H9 (cell line): ENCODE data around the gene RBM8A. TPM values are rescaled to one million over a fixed set of nuclear protein-coding genes. Genes with fewer than 3 reads are reported as not detected.

Experiments used
- DNase-seq: peaks from one replicate; pipeline ENCODE4 v3.0.0-alpha.2; 2017
- H2AFZ ChIP-seq: one replicate; pipeline ENCODE4 v1.6.1; 2013; ENCODE audit warnings: mild to moderate bottlenecking, low read length, control low read depth, moderate library complexity
- H2AK5ac ChIP-seq: 2 replicates; pipeline ENCODE4 v1.6.1; 2013; ENCODE audit warnings: low read length, control low read depth, mixed read lengths; ENCODE audit not compliant: insufficient read length
- H2BK120ac ChIP-seq: one replicate; pipeline ENCODE4 v1.6.1; 2013; ENCODE audit warnings: low read depth, mild to moderate bottlenecking, low read length, control low read depth, inconsistent platforms; ENCODE audit not compliant: poor library complexity, severe bottlenecking
- H2BK12ac ChIP-seq: 2 replicates; pipeline ENCODE4 v1.6.1; 2013; ENCODE audit warnings: low read length, control low read depth, mixed read lengths, low read depth; ENCODE audit not compliant: insufficient read length
- H2BK15ac ChIP-seq: 2 replicates; pipeline ENCODE4 v1.6.1; 2013; ENCODE audit warnings: low read depth, low read length, control low read depth
- H2BK20ac ChIP-seq: one replicate; pipeline ENCODE4 v1.6.1; 2013; ENCODE audit warnings: low read depth, mild to moderate bottlenecking, low read length, control low read depth, inconsistent platforms; ENCODE audit not compliant: poor library complexity, severe bottlenecking
- H2BK5ac ChIP-seq: 2 replicates; pipeline ENCODE4 v1.6.1; 2013; ENCODE audit warnings: low read length, control low read depth, mixed read lengths; ENCODE audit not compliant: insufficient read length
- H3K14ac ChIP-seq: 2 replicates; pipeline ENCODE4 v1.6.1; 2013; ENCODE audit warnings: low read length, control low read depth; ENCODE audit not compliant: insufficient read depth
- H3K18ac ChIP-seq: 2 replicates; pipeline ENCODE4 v1.6.1; 2013; ENCODE audit warnings: low read depth, mild to moderate bottlenecking, mixed read lengths, low read length, control low read depth; ENCODE audit not compliant: insufficient read length
- H3K23ac ChIP-seq: 2 replicates; pipeline ENCODE4 v1.6.1; 2013; ENCODE audit warnings: low read length, control low read depth, mixed read lengths, low read depth; ENCODE audit not compliant: insufficient read length
- H3K23me2 ChIP-seq: 2 replicates; pipeline ENCODE4 v1.6.1; 2013; ENCODE audit warnings: low read depth, mild to moderate bottlenecking, mixed read lengths, low read length, control low read depth; ENCODE audit not compliant: insufficient read length, poor library complexity, severe bottlenecking
- H3K27ac ChIP-seq: 2 replicates; pipeline ENCODE4 v1.5.1; 2013; ENCODE audit warnings: low read length, control low read depth, mixed read lengths, low read depth; ENCODE audit not compliant: insufficient read length
- H3K27me3 ChIP-seq: 2 replicates; pipeline ENCODE4 v1.6.1; 2013; ENCODE audit warnings: low read length, control low read depth, inconsistent platforms; ENCODE audit not compliant: insufficient read depth
- H3K4ac ChIP-seq: 2 replicates; pipeline ENCODE4 v1.6.1; 2013; ENCODE audit warnings: low read depth, mild to moderate bottlenecking, control low read depth, inconsistent platforms, low read length, moderate library complexity
- H3K4me1 ChIP-seq: 2 replicates; pipeline ENCODE4 v1.6.1; 2013; ENCODE audit warnings: low read length, control low read depth, inconsistent platforms; ENCODE audit not compliant: insufficient read depth
- H3K4me2 ChIP-seq: 2 replicates; pipeline ENCODE4 v1.6.1; 2013; ENCODE audit warnings: low read length, control low read depth, mixed read lengths; ENCODE audit not compliant: insufficient read length, insufficient read depth
- H3K56ac ChIP-seq: 2 replicates; pipeline ENCODE4 v1.6.1; 2013; ENCODE audit warnings: low read depth, mild to moderate bottlenecking, mixed read lengths, low read length, control low read depth; ENCODE audit not compliant: insufficient read length
- H3K79me1 ChIP-seq: 2 replicates; pipeline ENCODE4 v1.6.1; 2013; ENCODE audit warnings: low read depth, mild to moderate bottlenecking, moderate library complexity, low read length, control low read depth, inconsistent platforms; ENCODE audit not compliant: insufficient read depth, poor library complexity, severe bottlenecking
- H3K79me2 ChIP-seq: 2 replicates; pipeline ENCODE4 v1.6.1; 2013; ENCODE audit warnings: low read length, control low read depth, inconsistent platforms; ENCODE audit not compliant: insufficient read depth
- H3K9ac ChIP-seq: 2 replicates; pipeline ENCODE4 v1.6.1; 2013; ENCODE audit warnings: low read length, control low read depth, mixed read lengths; ENCODE audit not compliant: insufficient read length; ENCODE audit errors: extremely low read depth
- H3K9me3 ChIP-seq: one replicate; pipeline ENCODE4 v1.6.1; 2013; ENCODE audit warnings: low read depth, low read length, inconsistent platforms; ENCODE audit not compliant: control insufficient read depth
- H3T11ph ChIP-seq: one replicate; pipeline ENCODE4 v1.6.1; 2013; ENCODE audit warnings: mild to moderate bottlenecking, low read length, control low read depth, inconsistent platforms
- H4K20me1 ChIP-seq: one replicate; pipeline ENCODE4 v1.6.1; 2013; ENCODE audit not compliant: control insufficient read depth, insufficient read length, insufficient read depth
- H4K5ac ChIP-seq: 2 replicates; pipeline ENCODE4 v1.6.1; 2013; ENCODE audit warnings: low read depth, mild to moderate bottlenecking, mixed read lengths, low read length, control low read depth; ENCODE audit not compliant: insufficient read length
- H4K8ac ChIP-seq: replicated peaks from 2 replicates; pipeline ENCODE4 v1.6.1; 2013; ENCODE audit warnings: low read length, control low read depth, mixed read lengths, low read depth; ENCODE audit not compliant: insufficient read length
- H4K91ac ChIP-seq: 2 replicates; pipeline ENCODE4 v1.6.1; 2013; ENCODE audit warnings: low read depth, mild to moderate bottlenecking, moderate library complexity, mixed read lengths, low read length, control low read depth; ENCODE audit not compliant: insufficient read length
- H3K27ac Mint-ChIP-seq, 3 experiments: 2 replicates in 2 of 3; 3 replicates in 1 of 3; pipeline ENCODE4 v1.8.0; 2020 to 2021; ENCODE audit warnings: mixed read lengths in 3 of 3, mild to moderate bottlenecking in 1 of 3, moderate library complexity in 1 of 3
- H3K27me3 Mint-ChIP-seq: 2 replicates; pipeline ENCODE4 v1.8.0; 2021; ENCODE audit warnings: low read depth, mild to moderate bottlenecking, moderate library complexity, mixed read lengths
- H3K36me3 Mint-ChIP-seq, 3 experiments: 2 replicates in 2 of 3; 3 replicates in 1 of 3; pipeline ENCODE4 v1.8.0; 2020 to 2021; ENCODE audit warnings: low read depth in 3 of 3, mixed read lengths in 3 of 3; ENCODE audit not compliant: insufficient read depth in 1 of 3
- H3K4me1 Mint-ChIP-seq, 2 experiments: 2 replicates each; pipeline ENCODE4 v1.8.0; 2020; ENCODE audit warnings: mixed read lengths in 2 of 2
- H3K4me3 Mint-ChIP-seq, 2 experiments: 2 replicates in 1 of 2; 3 replicates in 1 of 2; pipeline ENCODE4 v1.8.0; 2020 to 2021; ENCODE audit warnings: mild to moderate bottlenecking in 2 of 2, mixed read lengths in 2 of 2, moderate library complexity in 1 of 2
- H3K9me3 Mint-ChIP-seq, 2 experiments: 2 replicates in 1 of 2; 3 replicates in 1 of 2; pipeline ENCODE4 v1.8.0; 2020; ENCODE audit warnings: mild to moderate bottlenecking in 2 of 2, mixed read lengths in 2 of 2, moderate library complexity in 1 of 2
- CTCF ChIP-seq: fragments of 200-600 bp; sonication (generic); conservative IDR thresholded peaks from 3 replicates; pipeline ENCODE4 v1.8.0; 2021; ENCODE audit warnings: antibody characterized with exemption, mild to moderate bottlenecking
- WGBS: extraction: QIAGEN DNeasy Blood & Tissue Kit; methylation state at CpG from one replicate; pipeline ENCODE4 v1.1.7; 2013; ENCODE audit warnings: missing lambda C conversion rate, low lambda C conversion rate, mixed read lengths; ENCODE audit not compliant: insufficient read length; ENCODE audit errors: extremely low coverage; 5-methylcytosine and 5-hydroxymethylcytosine counted together
- total RNA-seq: library from RNA; stranded (reverse); gene quantifications from 2 replicates; pipeline ENCODE4 v1.2.1, GENCODE V29; 2021

RBM8A gene
- total RNA-seq, 1 experiment from 2014 or later: 298 TPM

GRCh38 chr1:145955436-145955835 lies 28.2 kb upstream of the RBM8A start:
- Histone ChIP-seq H3K79me1 (no peaks in the 10 kb centered on the region), H3K27me3 (peaks cover 20% of the 10 kb centered on the region; the same call in 1 of the 2 replicates), H3K9ac (no peak overlapping the region), H2AFZ (no peak overlapping the region), H4K91ac (no peak overlapping the region), H3K4me1 (no peaks in the 10 kb centered on the region; the same call in 1 of the 2 replicates), H3K23ac (no peak overlapping the region), H3K27ac (no peak overlapping the region), H3K4ac (no peak overlapping the region), H3K23me2 (peaks cover 7% of the 10 kb centered on the region), H2BK5ac (no peak overlapping the region), H3K9me3 (no peaks in the 10 kb centered on the region), H2BK12ac (no peak overlapping the region), H3K18ac (no peak overlapping the region), H4K5ac (no peak overlapping the region), H4K8ac (no peak overlapping the region), H2BK15ac (no peak overlapping the region), H3K56ac (no peak overlapping the region), H4K20me1 (no peaks in the 10 kb centered on the region), H3T11ph (no peak overlapping the region), H2BK20ac (no peak overlapping the region), H2AK5ac (no peak overlapping the region), H3K79me2 (no peaks in the 10 kb centered on the region), H3K4me2 (no peak overlapping the region), H3K14ac (no peak overlapping the region), H2BK120ac (no peak overlapping the region)
- H3K36me3 Mint-ChIP-seq: no peaks in the 10 kb centered on the region
- no peak for DNase-seq
- H3K27ac Mint-ChIP-seq: no peak overlapping the region
- no peak overlapping the region for H3K4me3 Mint-ChIP-seq
- no peak for TF ChIP-seq CTCF
- H3K27me3 Mint-ChIP-seq: peaks cover 45% of the 10 kb centered on the region
- peaks cover 19 to 25% of the 10 kb centered on the region in 2 experiments for H3K4me1 Mint-ChIP-seq
- no CpG with 5 or more reads among the region's 2 CpGs for WGBS
- H3K9me3 Mint-ChIP-seq: no peaks in the 10 kb centered on the region
